ENCODE results near the gene NAALADL2. TPM values are rescaled to one million over a fixed set of nuclear protein-coding genes. Genes with fewer than 3 reads are reported as not detected.

The NAALADL2 gene
- polyA plus RNA-seq, 3 donors, result not detected

DNA sequence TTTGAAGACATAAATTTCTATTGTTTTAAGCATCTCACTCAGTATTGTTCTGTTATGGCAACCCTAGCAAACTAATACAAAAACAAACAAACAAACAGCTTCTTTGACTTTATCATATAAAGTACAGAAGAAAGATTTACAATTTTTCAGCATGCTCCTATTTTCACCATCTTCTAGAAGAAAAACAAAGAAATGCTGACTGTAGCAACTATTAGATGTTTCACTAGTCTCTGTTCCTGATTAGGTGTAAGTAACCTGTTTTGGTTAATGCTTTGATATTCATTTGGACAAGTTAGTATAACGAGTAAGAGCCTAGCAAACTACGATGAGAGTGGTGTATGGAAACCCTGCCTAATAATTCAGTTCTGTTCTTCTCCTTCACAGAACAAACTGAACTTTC, 478.5 kb downstream of the NAALADL2 start:
- TF ChIP-seq, protein P1, sequence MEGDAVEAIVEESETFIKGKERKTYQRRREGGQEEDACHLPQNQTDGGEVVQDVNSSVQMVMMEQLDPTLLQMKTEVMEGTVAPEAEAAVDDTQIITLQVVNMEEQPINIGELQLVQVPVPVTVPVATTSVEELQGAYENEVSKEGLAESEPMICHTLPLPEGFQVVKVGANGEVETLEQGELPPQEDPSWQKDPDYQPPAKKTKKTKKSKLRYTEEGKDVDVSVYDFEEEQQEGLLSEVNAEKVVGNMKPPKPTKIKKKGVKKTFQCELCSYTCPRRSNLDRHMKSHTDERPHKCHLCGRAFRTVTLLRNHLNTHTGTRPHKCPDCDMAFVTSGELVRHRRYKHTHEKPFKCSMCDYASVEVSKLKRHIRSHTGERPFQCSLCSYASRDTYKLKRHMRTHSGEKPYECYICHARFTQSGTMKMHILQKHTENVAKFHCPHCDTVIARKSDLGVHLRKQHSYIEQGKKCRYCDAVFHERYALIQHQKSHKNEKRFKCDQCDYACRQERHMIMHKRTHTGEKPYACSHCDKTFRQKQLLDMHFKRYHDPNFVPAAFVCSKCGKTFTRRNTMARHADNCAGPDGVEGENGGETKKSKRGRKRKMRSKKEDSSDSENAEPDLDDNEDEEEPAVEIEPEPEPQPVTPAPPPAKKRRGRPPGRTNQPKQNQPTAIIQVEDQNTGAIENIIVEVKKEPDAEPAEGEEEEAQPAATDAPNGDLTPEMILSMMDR (IDR thresholded peaks at IDR 0.05), result no peak
- Histone ChIP-seq H2AFZ (ENCODE audit: insufficient read depth, low read depth, low read length, poor library complexity, severe bottlenecking) (no peak overlapping the region), H3K9me3 (replicated peaks in 1 of 2; ENCODE audit: control insufficient read depth in 1 of 2, insufficient read depth in 1 of 2, low read length in 2 of 2) (peaks cover 0 to 8% of the 10 kb centered on the region in 2 donors), H3K9ac (ENCODE audit: insufficient read depth, low read length, poor library complexity, severe bottlenecking) (no peak overlapping the region), H4K20me1 (ENCODE audit: insufficient read depth, low read length) (no peaks in the 10 kb centered on the region), H3K27me3 (ENCODE audit: control insufficient read depth in 2 of 2, insufficient read depth in 2 of 2, low read length in 2 of 2) (no peaks in the 10 kb centered on the region), H3K27ac (ENCODE audit: low read depth in 1 of 2, low read length in 2 of 2) (no peak overlapping the region), H3K4me2 (replicated peaks; ENCODE audit: extremely low read depth, low read length, poor library complexity, severe bottlenecking) (no peak overlapping the region), H3K36me3 (replicated peaks in 1 of 2; ENCODE audit: control insufficient read depth in 1 of 2, insufficient read depth in 2 of 2, low read length in 2 of 2) (no peaks in the 10 kb centered on the region), H3K4me1 (ENCODE audit: control insufficient read depth in 1 of 2, insufficient read depth in 2 of 2, low read length in 2 of 2) (no peaks in the 10 kb centered on the region), H3K79me2 (ENCODE audit: insufficient read depth, low read length) (no peaks in the 10 kb centered on the region), H3K4me3 (replicated peaks in 1 of 3; ENCODE audit: low read depth in 2 of 3, low read length in 3 of 3) (no peak overlapping the region)
- DNase-seq, result no peak
- intact Hi-C loops (cut with micrococcal nuclease), result no loop called here
- H3K4me1 Mint-ChIP-seq, result no peaks in the 10 kb centered on the region
- peaks cover 0 to 2% (median 0%) of the 10 kb centered on the region in 3 donors for H3K27me3 Mint-ChIP-seq (ENCODE audit: low read depth in 3 of 3)
- H3K4me3 Mint-ChIP-seq, result no peak overlapping the region
- H3K27ac Mint-ChIP-seq, result no peak overlapping the region
- H3K36me3 Mint-ChIP-seq, result no peaks in the 10 kb centered on the region
- no CpG with 5 or more reads among the region's 2 CpGs for WGBS (ENCODE audit: insufficient coverage)
- H3K9me3 Mint-ChIP-seq, result peaks cover 0 to 7% (median 3%) of the 10 kb centered on the region in 7 donors

- H3K4me1 Mint-ChIP-seq, result no peaks in the 10 kb centered on the region
- 89% methylated on average over 3 of the region's 7 CpGs for WGBS (ENCODE audit: insufficient coverage)
- no peaks in the 10 kb centered on the region for H4K20me1 ChIP-seq (ENCODE audit: insufficient read depth, low read length)
- no peaks in the 10 kb centered on the region for H3K4me1 ChIP-seq (ENCODE audit: control insufficient read depth in 1 of 2, insufficient read depth in 2 of 2, low read length in 2 of 2)
- H3K27me3 Mint-ChIP-seq (ENCODE audit: low read depth in 3 of 3), result peaks cover 0 to 2% (median 0%) of the 10 kb centered on the region in 3 donors
- intact Hi-C loops (cut with micrococcal nuclease), result no loop called here
- H3K9me3 Mint-ChIP-seq, result peaks cover 0 to 3% (median 1%) of the 10 kb centered on the region in 7 donors
- no peak overlapping the region for H3K4me3 ChIP-seq (replicated peaks in 1 of 3; ENCODE audit: low read depth in 2 of 3, low read length in 3 of 3)
- no peak overlapping the region for H2AFZ ChIP-seq (ENCODE audit: insufficient read depth, low read depth, low read length, poor library complexity, severe bottlenecking)
- H3K9me3 ChIP-seq (replicated peaks in 1 of 2; ENCODE audit: control insufficient read depth in 1 of 2, insufficient read depth in 1 of 2, low read length in 2 of 2), result peaks cover 0 to 3% of the 10 kb centered on the region in 2 donors
- no peaks in the 10 kb centered on the region for H3K36me3 Mint-ChIP-seq
- no peaks in the 10 kb centered on the region for H3K79me2 ChIP-seq (ENCODE audit: insufficient read depth, low read length)
- no peak overlapping the region for H3K4me2 ChIP-seq (replicated peaks; ENCODE audit: extremely low read depth, low read length, poor library complexity, severe bottlenecking)
- H3K27ac Mint-ChIP-seq, result no peak overlapping the region
- H3K36me3 ChIP-seq (replicated peaks in 1 of 2; ENCODE audit: control insufficient read depth in 1 of 2, insufficient read depth in 2 of 2, low read length in 2 of 2), result no peaks in the 10 kb centered on the region
- TF ChIP-seq, protein P1 (IDR thresholded peaks at IDR 0.05), result no peak
- no peak for DNase-seq
- H3K27me3 ChIP-seq (ENCODE audit: control insufficient read depth in 2 of 2, insufficient read depth in 2 of 2, low read length in 2 of 2), result no peaks in the 10 kb centered on the region
- no peak overlapping the region for H3K9ac ChIP-seq (ENCODE audit: insufficient read depth, low read length, poor library complexity, severe bottlenecking)
- no peak overlapping the region for H3K27ac ChIP-seq (ENCODE audit: low read depth in 1 of 2, low read length in 2 of 2)
- no peak overlapping the region for H3K4me3 Mint-ChIP-seq
Observed at GRCh38 chr3:175338775-175339535, 479.8 kb downstream of the NAALADL2 start.

Data from CD14-positive monocyte (primary cell).